Cardiac fibroblast (primary cell): ENCODE data around the gene ZNF618.
A peak's percentile ranks its signal among the peaks of the same experiment; 100 is the strongest.

Experiments used
- DNase-seq, 2 donors: peaks; one replicate each; pipeline versions ENCODE4 v3.0.0 to v3.0.0-alpha.2; 2010; ENCODE audit warnings: low read depth in 2 of 2
- H3K4me3 ChIP-seq, 2 donors: replicated peaks in 1 of 2; 1 replicate in 1 of 2; 2 replicates in 1 of 2; pipeline ENCODE4 v1.5.1; 2011; ENCODE audit warnings: low read depth in 2 of 2, low read length in 2 of 2, mild to moderate bottlenecking in 2 of 2, moderate library complexity in 1 of 2
- CTCF ChIP-seq: IDR thresholded peaks from one replicate; pipeline ENCODE4 v1.5.1; 2011; ENCODE audit warnings: low read depth, mild to moderate bottlenecking, low read length, inconsistent platforms

Gene ZNF618

GRCh38 chr9:113929634-113930389 lies 53.7 kb downstream of the ZNF618 start:
- H3K4me3 ChIP-seq: no peak overlapping the region
- no peak for TF ChIP-seq CTCF
- peak; percentile 87 for DNase-seq

- no peak for DNase-seq
- no peak overlapping the region for H3K4me3 ChIP-seq
- TF ChIP-seq CTCF: no peak
These were observed 54.3 kb downstream of the ZNF618 start for GRCh38 chr9:113930390-113930783.

GRCh38 chr9:113931140-113931539 lies 55.0 kb downstream of the ZNF618 start:
- no peak for DNase-seq
- no peak overlapping the region for H3K4me3 ChIP-seq
- no peak for TF ChIP-seq CTCF

GRCh38 chr9:113931777-113932176 lies 55.7 kb downstream of the ZNF618 start:
- no peak overlapping the region for H3K4me3 ChIP-seq
- TF ChIP-seq CTCF: no peak
- no peak for DNase-seq

- TF ChIP-seq CTCF: no peak
- H3K4me3 ChIP-seq: no peak overlapping the region
- peak; percentile 50 to 62 for DNase-seq
These were observed 56.9 kb downstream of the ZNF618 start for GRCh38 chr9:113932906-113933584.

GRCh38 chr9:113933671-113934070 lies 57.6 kb downstream of the ZNF618 start:
- TF ChIP-seq CTCF: no peak
- H3K4me3 ChIP-seq: no peak overlapping the region
- no peak for DNase-seq
